ENCODE results near the gene TFAP2D.

Gene TFAP2D

GRCh38 chr6:50819904-50820868 is 106.9 kb downstream of the TFAP2D start:
- peaks cover 83% of the 10 kb centered on the region for H3K27me3 Mint-ChIP-seq
- H3K36me3 Mint-ChIP-seq (ENCODE audit: low read depth) = no peaks in the 10 kb centered on the region
- peaks cover 21% of the 10 kb centered on the region for H3K4me1 Mint-ChIP-seq
- no peak overlapping the region for H3K4me3 Mint-ChIP-seq
- H3K9me3 Mint-ChIP-seq = no peaks in the 10 kb centered on the region
- H3K27ac Mint-ChIP-seq = no peak overlapping the region
- DNase-seq (no peak), ATAC-seq (no peak)

GRCh38 chr6:50820869-50821264 is 107.5 kb downstream of the TFAP2D start:
- H3K27ac Mint-ChIP-seq = no peak overlapping the region
- DNase-seq (no peak), ATAC-seq (no peak)
- H3K4me3 Mint-ChIP-seq = no peak overlapping the region
- no peaks in the 10 kb centered on the region for H3K9me3 Mint-ChIP-seq
- H3K27me3 Mint-ChIP-seq = peaks cover 85% of the 10 kb centered on the region
- peaks cover 18% of the 10 kb centered on the region for H3K4me1 Mint-ChIP-seq
- no peaks in the 10 kb centered on the region for H3K36me3 Mint-ChIP-seq (ENCODE audit: low read depth)

GRCh38 chr6:50821441-50822077 is 108.2 kb downstream of the TFAP2D start:
- no peaks in the 10 kb centered on the region for H3K9me3 Mint-ChIP-seq
- ATAC-seq = no peak
- H3K27ac Mint-ChIP-seq = no peak overlapping the region
- H3K36me3 Mint-ChIP-seq (ENCODE audit: low read depth) = no peaks in the 10 kb centered on the region
- peaks cover 18% of the 10 kb centered on the region for H3K4me1 Mint-ChIP-seq
- H3K4me3 Mint-ChIP-seq = no peak overlapping the region
- DNase-seq = no peak
- H3K27me3 Mint-ChIP-seq = peaks cover 90% of the 10 kb centered on the region

GRCh38 chr6:50822078-50822476 is 108.8 kb downstream of the TFAP2D start:
- DNase-seq = no peak
- ATAC-seq = no peak
- Mint-ChIP-seq H3K27me3 (peaks cover 91% of the 10 kb centered on the region), H3K27ac (no peak overlapping the region), H3K4me3 (no peak overlapping the region), H3K4me1 (peaks cover 18% of the 10 kb centered on the region), H3K9me3 (no peaks in the 10 kb centered on the region), H3K36me3 (ENCODE audit: low read depth) (no peaks in the 10 kb centered on the region)
